Smooth muscle cell (in vitro differentiated cells): ENCODE results near the gene SNX24. TPM values are rescaled to one million over a fixed set of nuclear protein-coding genes. Genes with fewer than 3 reads are reported as not detected.

Experiments used
- DNase-seq: peaks from one replicate; lab custom pipeline; 2025; ENCODE audit not compliant: unreplicated experiment; lab: John Stamatoyannopoulos, UW
- H2AFZ ChIP-seq: fragments of 200-600 bp; sonication (generic); 2 replicates; pipeline ENCODE4 v1.6.0; 2016; ENCODE audit warnings: antibody characterized with exemption, low read depth, mild to moderate bottlenecking
- H3F3A ChIP-seq: fragments of 200-600 bp; sonication (generic); 2 replicates; pipeline ENCODE4 v1.6.0; 2017; ENCODE audit warnings: antibody characterized with exemption, low read depth
- H3K27ac ChIP-seq: fragments of 200-600 bp; sonication (generic); 2 replicates; pipeline ENCODE4 v1.5.1; 2016; ENCODE audit warnings: low read depth, mild to moderate bottlenecking
- H3K27me3 ChIP-seq: fragments of 200-600 bp; sonication (generic); 2 replicates; pipeline ENCODE4 v1.6.1; 2016; ENCODE audit warnings: low read depth, mild to moderate bottlenecking
- H3K36me3 ChIP-seq: fragments of 200-600 bp; sonication (generic); 2 replicates; pipeline ENCODE4 v1.5.1; 2016; ENCODE audit warnings: low read depth
- H3K4me1 ChIP-seq: fragments of 200-600 bp; sonication (generic); 2 replicates; pipeline ENCODE4 v1.5.1; 2016; ENCODE audit warnings: low read depth
- H3K4me2 ChIP-seq: fragments of 200-600 bp; sonication (generic); 2 replicates; pipeline ENCODE4 v1.6.0; 2016; ENCODE audit warnings: mild to moderate bottlenecking
- H3K4me3 ChIP-seq: fragments of 200-600 bp; sonication (generic); 2 replicates; pipeline ENCODE4 v1.5.1; 2016; ENCODE audit warnings: mild to moderate bottlenecking
- H3K79me2 ChIP-seq: fragments of 200-600 bp; sonication (generic); 2 replicates; pipeline ENCODE4 v1.6.0; 2016; ENCODE audit warnings: low read depth, mild to moderate bottlenecking
- H3K9ac ChIP-seq: fragments of 200-600 bp; sonication (generic); 2 replicates; pipeline ENCODE4 v1.6.0; 2016; ENCODE audit warnings: low read depth
- H3K9me3 ChIP-seq: fragments of 200-600 bp; sonication (generic); replicated peaks from 2 replicates; pipeline ENCODE4 v1.5.1; 2016; ENCODE audit warnings: low read depth
- H4K20me1 ChIP-seq: fragments of 200-600 bp; sonication (generic); 2 replicates; pipeline ENCODE4 v1.6.0; 2016; ENCODE audit warnings: low read depth
- CTCF ChIP-seq: fragments of 200-600 bp; sonication (generic); IDR thresholded peaks from 2 replicates; pipeline ENCODE4 v1.5.1; 2017; ENCODE audit warnings: borderline replicate concordance, mild to moderate bottlenecking, antibody characterized with exemption; ENCODE audit not compliant: insufficient read depth, poor library complexity, severe bottlenecking
- WGBS: methylation state at CpG from one replicate; pipeline ENCODE4 v1.1.7; 2016; ENCODE audit warnings: low lambda C conversion rate; 5-methylcytosine and 5-hydroxymethylcytosine counted together
- polyA plus RNA-seq: library from polyadenylated mRNA; unstranded; fragments of >200 nt; fragmentation: Nextera tagmentation; extraction: Ambion mirVana; gene quantifications from 2 replicates; pipeline ENCODE4 v1.2.1, GENCODE V29; 2016
- total RNA-seq: library from RNA; depleted of rRNA; stranded (reverse); fragments of >200 nt; gene quantifications from 2 replicates; pipeline ENCODE4 v1.2.3, GENCODE V29; 2014

SNX24 gene
- total and polyA plus RNA-seq, 2 experiments from 2014 or later = 15.3 to 44.9 TPM

DNA sequence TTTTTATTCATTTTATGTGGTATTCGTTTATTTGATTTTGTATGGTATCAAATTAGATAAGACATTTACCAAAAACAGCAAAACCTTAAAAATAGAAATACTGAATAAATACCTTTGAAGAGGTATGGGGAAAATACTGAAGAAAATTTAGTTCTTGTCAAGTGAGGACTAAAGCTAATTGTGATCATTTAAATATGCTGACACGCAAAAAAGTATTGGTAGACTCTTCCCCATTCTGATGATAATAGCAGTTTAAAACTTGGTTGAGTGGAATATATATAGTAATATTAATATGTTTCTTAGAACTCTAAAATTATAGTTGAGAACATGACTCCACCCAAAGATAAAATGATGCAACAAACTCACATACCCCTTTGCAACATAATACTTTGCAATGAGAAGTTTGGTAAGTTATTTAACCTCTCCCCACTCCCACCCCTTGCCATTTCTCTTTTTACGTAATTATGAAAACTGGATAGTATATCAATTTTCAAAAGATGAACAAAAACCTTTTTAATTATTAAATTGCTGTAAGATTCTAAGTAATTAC lies 30.1 kb upstream of the SNX24 start:
- Histone ChIP-seq H3K27ac (no peak overlapping the region), H3F3A (no peaks in the 10 kb centered on the region), H2AFZ (no peak overlapping the region), H3K9ac (no peak overlapping the region), H3K36me3 (peaks cover 5% of the 10 kb centered on the region), H3K27me3 (no peaks in the 10 kb centered on the region), H3K4me1 (no peaks in the 10 kb centered on the region), H3K4me2 (no peak overlapping the region), H4K20me1 (no peaks in the 10 kb centered on the region), H3K4me3 (no peak overlapping the region), H3K9me3 (no peaks in the 10 kb centered on the region), H3K79me2 (no peaks in the 10 kb centered on the region)
- WGBS = 96% methylated on average over 3 of the region's 3 CpGs
- no peak for DNase-seq
- TF ChIP-seq CTCF = no peak

DNA sequence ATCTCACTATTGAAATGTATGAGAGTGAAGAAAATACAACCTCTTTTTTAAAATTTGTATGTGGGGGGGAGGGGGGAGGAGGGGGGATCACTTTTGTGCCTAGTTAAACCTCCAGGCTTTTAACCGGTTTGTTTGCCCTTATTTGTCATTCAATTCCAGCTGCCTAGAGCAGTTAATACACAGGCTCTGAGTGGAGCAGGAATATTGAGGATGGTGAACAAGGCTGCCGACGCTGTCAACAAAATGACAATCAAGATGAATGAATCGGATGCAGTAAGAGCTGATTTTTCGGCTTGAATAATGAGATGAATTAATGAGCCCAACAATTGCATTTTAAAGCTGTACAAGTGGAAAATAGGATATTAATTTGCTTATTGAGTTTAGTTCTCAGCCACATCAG lies 28.7 kb upstream of the SNX24 start:
- TF ChIP-seq CTCF = no peak
- H3K27ac ChIP-seq = no peak overlapping the region
- no peak for DNase-seq
- H3K9ac ChIP-seq = no peak overlapping the region
- H3K4me3 ChIP-seq = no peak overlapping the region
- H3K79me2 ChIP-seq = no peaks in the 10 kb centered on the region
- H4K20me1 ChIP-seq = no peaks in the 10 kb centered on the region
- H3F3A ChIP-seq = no peaks in the 10 kb centered on the region
- peaks cover 9% of the 10 kb centered on the region for H3K36me3 ChIP-seq
- no peaks in the 10 kb centered on the region for H3K27me3 ChIP-seq
- no peak overlapping the region for H3K4me2 ChIP-seq
- no peaks in the 10 kb centered on the region for H3K9me3 ChIP-seq
- WGBS = 79% methylated on average over 5 of the region's 5 CpGs
- no peaks in the 10 kb centered on the region for H3K4me1 ChIP-seq
- H2AFZ ChIP-seq = no peak overlapping the region

DNA sequence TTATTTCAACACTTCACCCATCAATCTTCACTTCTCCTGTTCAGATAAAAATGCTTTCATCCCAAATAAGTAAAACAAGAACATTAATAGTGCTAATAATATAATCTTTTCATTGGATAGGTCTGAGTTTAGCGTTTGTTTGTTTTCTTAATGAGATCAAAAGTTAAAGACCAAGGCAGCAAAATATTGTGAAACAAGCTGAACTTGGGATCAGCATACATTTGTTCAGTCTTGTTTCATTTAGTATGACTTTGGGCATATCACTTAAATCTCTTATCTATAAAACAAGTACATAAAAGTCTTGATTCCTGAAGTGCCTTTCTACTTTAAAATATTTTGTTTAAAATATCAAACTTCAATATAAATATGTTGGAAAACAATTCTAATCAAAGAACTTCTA lies 13.4 kb upstream of the SNX24 start:
- Histone ChIP-seq H3K4me1 (no peaks in the 10 kb centered on the region), H3K36me3 (peaks cover 14% of the 10 kb centered on the region), H3K4me2 (no peak overlapping the region), H3K79me2 (no peaks in the 10 kb centered on the region), H3K27ac (no peak overlapping the region), H2AFZ (no peak overlapping the region), H4K20me1 (no peaks in the 10 kb centered on the region), H3K27me3 (no peaks in the 10 kb centered on the region), H3K9me3 (no peaks in the 10 kb centered on the region), H3K4me3 (no peak overlapping the region), H3K9ac (no peak overlapping the region), H3F3A (no peaks in the 10 kb centered on the region)
- 100% methylated on average over 1 of the region's 1 CpG for WGBS
- TF ChIP-seq CTCF = no peak
- no peak for DNase-seq

- Histone ChIP-seq H3F3A (no peaks in the 10 kb centered on the region), H3K79me2 (no peaks in the 10 kb centered on the region), H3K4me3 (no peak overlapping the region), H2AFZ (no peak overlapping the region), H3K27me3 (no peaks in the 10 kb centered on the region), H3K4me2 (no peak overlapping the region), H3K4me1 (no peaks in the 10 kb centered on the region), H4K20me1 (no peaks in the 10 kb centered on the region), H3K27ac (no peak overlapping the region), H3K36me3 (no peaks in the 10 kb centered on the region), H3K9ac (no peak overlapping the region), H3K9me3 (no peaks in the 10 kb centered on the region)
- 94% methylated on average over 1 of the region's 1 CpG for WGBS
- no peak for TF ChIP-seq CTCF
- DNase-seq = no peak
Observed at GRCh38 chr5:122835681-122836080, 9.7 kb upstream of the SNX24 start.
